ENCODE data around the gene MGLL.

Gene MGLL

DNA sequence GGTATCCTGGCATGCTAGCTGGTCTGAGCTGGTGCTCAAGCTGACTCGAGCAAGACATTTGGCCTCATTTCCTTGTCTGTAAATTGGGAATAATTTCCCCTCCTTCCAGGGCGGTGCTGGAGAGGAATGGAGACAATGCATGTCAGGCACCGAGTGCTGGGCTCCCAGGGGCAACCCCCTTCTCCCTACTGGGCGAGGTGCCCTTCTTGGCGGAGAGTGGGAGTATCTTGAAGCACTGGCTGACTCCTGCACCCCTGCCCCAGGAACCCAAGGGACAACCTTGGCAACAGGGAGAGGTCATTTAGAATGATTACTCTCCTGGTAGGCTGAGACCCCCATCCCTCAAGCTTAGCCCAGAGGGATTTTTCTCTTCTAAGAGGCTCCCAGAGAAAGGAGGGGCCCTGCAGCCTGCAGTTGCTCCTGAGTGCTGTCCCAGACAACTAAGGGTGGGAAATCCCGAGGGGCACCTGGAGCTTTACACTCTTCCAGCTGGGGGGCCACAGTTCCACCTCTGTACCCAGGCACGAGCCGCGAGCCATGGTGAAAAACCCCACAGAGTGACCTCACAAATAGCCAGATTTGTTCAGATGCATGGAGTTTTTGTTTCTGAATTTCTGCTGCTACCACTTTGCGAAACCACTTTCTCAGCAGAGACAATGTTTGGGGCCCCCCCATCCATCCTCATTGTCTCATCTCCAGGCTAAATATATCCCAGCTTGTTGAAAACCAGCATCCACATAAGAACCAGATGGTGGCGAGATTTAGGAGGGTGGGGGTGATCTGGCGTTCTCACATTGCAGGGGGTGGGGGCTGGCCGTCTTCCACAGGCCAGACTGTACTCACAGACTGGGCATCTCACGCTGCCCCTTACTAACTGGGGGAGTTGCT is 104.7 kb downstream of the MGLL start:
- no peak for DNase-seq (ENCODE audit: low spot score)
- ChIA-PET CTCF (no interaction called here), POLR2A (ENCODE audit: low non-redundant PET) (no interaction called here)
- no peak overlapping the region for H3K27ac ChIP-seq
- TF ChIP-seq CTCF (conservative IDR thresholded peaks at IDR 0.05; ENCODE audit: low read depth), result no peak

DNA sequence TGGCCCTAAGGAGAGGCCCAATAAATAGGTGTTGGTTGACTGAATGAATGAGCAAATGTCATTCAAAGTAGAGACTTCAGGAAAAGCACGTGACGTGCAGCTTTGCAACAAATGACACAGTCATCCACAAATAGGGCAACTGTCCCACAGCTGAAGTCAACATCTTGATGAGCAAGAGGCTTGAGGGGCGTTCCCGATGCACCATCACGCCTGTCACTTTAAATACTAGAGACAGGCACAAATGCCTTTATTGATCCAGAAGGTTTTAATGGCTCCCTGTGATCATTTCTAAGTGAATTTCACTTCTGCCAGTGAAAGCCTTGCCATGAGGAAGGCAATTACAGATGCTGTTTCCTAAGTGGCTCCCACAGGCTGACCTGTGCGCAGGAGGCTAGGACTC is 105.9 kb downstream of the MGLL start:
- no peak for DNase-seq (ENCODE audit: low spot score)
- H3K27ac ChIP-seq, result no peak overlapping the region
- TF ChIP-seq CTCF (conservative IDR thresholded peaks at IDR 0.05; ENCODE audit: low read depth), result no peak
- POLR2A ChIA-PET (ENCODE audit: low non-redundant PET), result no interaction called here
- CTCF ChIA-PET, result interaction anchor here (1.0 kb wide), 1 partner anchor 8 kb away, joined by 3 read pairs; no protein-coding TSS in a partner anchor

GRCh38 chr3:127715532-127715931 is 106.8 kb downstream of the MGLL start:
- ChIA-PET POLR2A (ENCODE audit: low non-redundant PET) (no interaction called here), CTCF (no interaction called here)
- TF ChIP-seq CTCF (conservative IDR thresholded peaks at IDR 0.05; ENCODE audit: low read depth), result no peak
- no peak for DNase-seq (ENCODE audit: low spot score)
- no peak overlapping the region for H3K27ac ChIP-seq

DNA sequence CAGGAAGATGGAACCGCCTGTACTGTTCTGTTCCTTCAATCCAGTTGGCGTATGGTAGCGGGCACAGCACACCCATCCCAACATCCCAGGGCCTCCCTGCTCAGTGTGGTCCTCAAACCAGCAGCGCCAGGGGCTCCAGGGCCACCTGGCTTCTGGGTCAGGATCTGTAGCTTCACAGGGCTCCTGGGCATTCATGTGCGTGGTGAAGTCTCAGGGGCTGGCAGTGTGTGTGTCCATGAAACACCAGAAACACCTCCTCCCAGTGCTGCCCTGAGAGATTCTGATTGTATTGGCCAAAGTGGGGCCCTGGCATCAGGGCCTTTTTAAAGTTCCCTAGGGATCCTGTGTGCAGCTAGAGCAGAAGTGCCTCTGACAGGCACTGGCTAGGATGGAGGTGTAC is 107.4 kb downstream of the MGLL start:
- no peak for DNase-seq (ENCODE audit: low spot score)
- POLR2A ChIA-PET (ENCODE audit: low non-redundant PET), result no interaction called here
- TF ChIP-seq CTCF (conservative IDR thresholded peaks at IDR 0.05; ENCODE audit: low read depth), result no peak
- CTCF ChIA-PET, result interaction anchor here (0.6 kb wide), 2 partner anchors 80 to 661 kb away, joined by 3 read pairs; no protein-coding TSS in a partner anchor
- H3K27ac ChIP-seq, result no peak overlapping the region

DNA sequence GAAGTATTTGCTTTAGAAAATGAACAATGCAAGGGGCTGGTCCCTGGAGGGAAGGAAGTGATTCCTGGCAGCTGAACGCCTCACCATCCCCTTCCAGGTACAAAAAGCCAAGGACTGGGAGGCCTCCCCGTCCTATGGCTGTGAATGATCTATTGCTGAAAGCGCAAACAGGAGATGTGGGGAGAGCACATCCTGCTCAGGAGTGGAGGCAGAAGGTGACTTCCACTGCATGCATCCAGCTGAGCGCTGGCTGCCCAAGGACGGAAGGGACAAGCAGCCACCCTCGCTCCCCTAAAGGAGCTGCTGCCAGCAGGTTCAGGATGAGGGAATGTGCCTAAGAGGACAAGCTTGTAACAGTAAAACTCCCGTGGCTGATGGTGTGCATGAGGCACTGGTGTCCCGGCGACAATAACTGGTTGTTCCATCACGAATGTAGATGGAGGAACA is 108.2 kb downstream of the MGLL start:
- ChIA-PET POLR2A (ENCODE audit: low non-redundant PET) (no interaction called here), CTCF (interaction anchor here (0.6 to 0.7 kb wide), 2 partner anchors 35 to 79 kb away, joined by 3 to 4 read pairs; no protein-coding TSS in a partner anchor)
- no peak for TF ChIP-seq CTCF (conservative IDR thresholded peaks at IDR 0.05; ENCODE audit: low read depth)
- no peak for DNase-seq (ENCODE audit: low spot score)
- no peak overlapping the region for H3K27ac ChIP-seq

GRCh38 chr3:127712881-127713771 is 109.2 kb downstream of the MGLL start:
- ChIA-PET POLR2A (ENCODE audit: low non-redundant PET) (no interaction called here), CTCF (interaction anchor here (0.7 kb wide), 1 partner anchor 34 kb away, joined by 4 read pairs; no protein-coding TSS in a partner anchor)
- no peak for TF ChIP-seq CTCF (conservative IDR thresholded peaks at IDR 0.05; ENCODE audit: low read depth)
- no peak for DNase-seq (ENCODE audit: low spot score)
- no peak overlapping the region for H3K27ac ChIP-seq

All from RWPE1 (cell line).